K562 (cell line): ENCODE measurements around the gene MKNK2. TPM values are rescaled to one million over a fixed set of nuclear protein-coding genes. Genes with fewer than 3 reads are reported as not detected.

Experiments used
- ARID1B ChIP-seq: fragments of 450-650 bp; IDR thresholded peaks from 2 replicates; pipeline ENCODE4 v1.6.1; 2016; ENCODE audit warnings: antibody characterized with exemption, mild to moderate bottlenecking, inconsistent platforms
- CBX2 ChIP-seq: fragments of 200-600 bp; sonication (generic); IDR thresholded peaks from one replicate; pipeline ENCODE4 v1.6.1; 2012; ENCODE audit warnings: mild to moderate bottlenecking, low read length, inconsistent platforms; ENCODE audit not compliant: insufficient read depth, poor library complexity, severe bottlenecking
- CSDE1 ChIP-seq, 2 experiments: fragments of 450-650 bp; IDR thresholded peaks; 2 replicates each; pipeline ENCODE4 v1.6.1; 2016; ENCODE audit warnings: mild to moderate bottlenecking in 1 of 2
- EWSR1 ChIP-seq: fragments of 450-650 bp; IDR thresholded peaks from 2 replicates; pipeline ENCODE4 v1.6.1; 2018; ENCODE audit warnings: borderline replicate concordance, mild to moderate bottlenecking, low read depth, moderate library complexity; ENCODE audit not compliant: partially characterized antibody
- LARP7 ChIP-seq: fragments of 450-650 bp; IDR thresholded peaks from 2 replicates; pipeline ENCODE4 v1.6.1; 2016
- MTA3 ChIP-seq: fragments of 450-650 bp; formaldehyde crosslinking; IDR thresholded peaks from 2 replicates; pipeline ENCODE4 v1.6.1; 2017; ENCODE audit warnings: mild to moderate bottlenecking, borderline replicate concordance
- PTRF ChIP-seq: fragments of 450-650 bp; IDR thresholded peaks from 2 replicates; pipeline ENCODE4 v1.6.1; 2016; ENCODE audit warnings: mild to moderate bottlenecking, missing genetic modification characterization, missing compliant biosample characterization
- RB1 ChIP-seq: fragments of 450-650 bp; IDR thresholded peaks from 2 replicates; pipeline ENCODE4 v1.6.1; 2017; ENCODE audit warnings: low read depth, mild to moderate bottlenecking
- SAFB2 ChIP-seq: fragments of 200-400 bp; formaldehyde crosslinking; IDR thresholded peaks from 2 replicates; pipeline ENCODE4 v1.6.1; 2018; ENCODE audit warnings: borderline replicate concordance, low read length, low read depth, moderate library complexity; ENCODE audit not compliant: severe bottlenecking
- TBL1XR1 ChIP-seq, 2 experiments: IDR thresholded peaks; 2 replicates each; pipeline ENCODE4 v1.6.1; 2012; ENCODE audit warnings: improper control_type of control experiment in 2 of 2, low read length in 2 of 2, mild to moderate bottlenecking in 1 of 2
- TOE1 ChIP-seq, 2 experiments: fragments of 450-650 bp in 1 of 2; sonication (generic) in 1 of 2; formaldehyde crosslinking in 1 of 2; IDR thresholded peaks; 2 replicates each; pipeline versions ENCODE4 v1.7.1 to v1.8.0; 2016 to 2022; ENCODE audit warnings: borderline replicate concordance in 2 of 2, mild to moderate bottlenecking in 2 of 2, antibody characterized with exemption in 1 of 2, inconsistent platforms in 1 of 2, low read depth in 1 of 2, missing genetic modification reagents in 1 of 2, moderate library complexity in 1 of 2
- YBX1 ChIP-seq: fragments of 450-650 bp; IDR thresholded peaks from 2 replicates; pipeline ENCODE4 v1.7.1; 2016; ENCODE audit warnings: mild to moderate bottlenecking
- ZBED1 ChIP-seq: IDR thresholded peaks from 2 replicates; pipeline ENCODE4 v1.6.1; 2014
- ZBTB7A ChIP-seq: IDR thresholded peaks from 2 replicates; pipeline ENCODE4 v1.6.1; 2011; ENCODE audit warnings: low read depth, mild to moderate bottlenecking, low read length, moderate library complexity, borderline replicate concordance; ENCODE audit not compliant: control insufficient read depth
- ZNF217 ChIP-seq: sonication (generic); formaldehyde crosslinking; IDR thresholded peaks from 2 replicates; pipeline ENCODE4 v1.8.0; 2022; ENCODE audit warnings: mild to moderate bottlenecking, missing genetic modification reagents
- ZNF274 ChIP-seq: IDR thresholded peaks from 2 replicates; pipeline ENCODE4 v1.6.1; 2011; ENCODE audit warnings: low read depth, mild to moderate bottlenecking, low read length, moderate library complexity, borderline replicate concordance
- ZNF785 ChIP-seq: fragments of 250-450 bp; sonication (Bioruptor Pico); IDR thresholded peaks from 2 replicates; pipeline ENCODE4 v1.4.0; 2020; ENCODE audit warnings: mild to moderate bottlenecking
- polyA plus RNA-seq, 8 experiments: library from polyadenylated mRNA; depleted of rRNA in 4 of 8; stranded (reverse) in 5 of 8; unstranded in 3 of 8; fragments of >200 nt; fragmentation: Nextera tagmentation in 2 of 8; fragmentation: Illumina TruSeq in 1 of 8; extraction: Ambion mirVana in 2 of 8; extraction: Trizol in 1 of 8; gene quantifications; 2 replicates each; pipeline versions ENCODE4 v1.2.1 to v1.2.3, GENCODE V29; 2011 to 2014; ENCODE audit warnings: inconsistent platforms in 1 of 8, missing spikeins in 1 of 8
- total RNA-seq, 7 experiments: library from RNA; depleted of rRNA in 6 of 7; stranded (reverse); fragments of >200 nt in 6 of 7; fragmentation: Illumina TruSeq in 2 of 7; extraction: Trizol in 2 of 7; gene quantifications; 2 replicates each; pipeline versions ENCODE4 v1.2.1 to v1.2.3, GENCODE V29; 2011 to 2021; ENCODE audit warnings: low replicate concordance in 1 of 7
- TF ChIP-seq, protein P1 (sequence below): fragments of 450-650 bp; IDR thresholded peaks from 2 replicates; pipeline ENCODE4 v1.6.1; 2016; ENCODE audit warnings: low read depth, mild to moderate bottlenecking, moderate library complexity
- TF ChIP-seq, protein P2 (sequence below): fragments of 250-450 bp; sonication (Bioruptor Pico); IDR thresholded peaks from 2 replicates; pipeline ENCODE4 v1.9.0; 2021; ENCODE audit warnings: mild to moderate bottlenecking
- TF ChIP-seq, protein P3 (sequence below): sonication (generic); formaldehyde crosslinking; IDR thresholded peaks from 2 replicates; pipeline ENCODE4 v1.8.1; 2022; ENCODE audit warnings: missing genetic modification reagents
- TF ChIP-seq, protein P4 (sequence below): sonication (generic); formaldehyde crosslinking; IDR thresholded peaks from 2 replicates; pipeline ENCODE4 v1.8.0; 2022; ENCODE audit warnings: mild to moderate bottlenecking, missing genetic modification reagents
- TF ChIP-seq, protein P5 (sequence below): sonication (generic); formaldehyde crosslinking; IDR thresholded peaks from 2 replicates; pipeline ENCODE4 v1.9.0; 2022; ENCODE audit warnings: mild to moderate bottlenecking, missing genetic modification reagents

The MKNK2 gene
- total and polyA plus RNA-seq, 9 of the 15 experiments (the other 6 are each of a cell fraction or from before 2014, with no cell fraction given) = 5.1 to 191 (median 51.9) TPM

DNA sequence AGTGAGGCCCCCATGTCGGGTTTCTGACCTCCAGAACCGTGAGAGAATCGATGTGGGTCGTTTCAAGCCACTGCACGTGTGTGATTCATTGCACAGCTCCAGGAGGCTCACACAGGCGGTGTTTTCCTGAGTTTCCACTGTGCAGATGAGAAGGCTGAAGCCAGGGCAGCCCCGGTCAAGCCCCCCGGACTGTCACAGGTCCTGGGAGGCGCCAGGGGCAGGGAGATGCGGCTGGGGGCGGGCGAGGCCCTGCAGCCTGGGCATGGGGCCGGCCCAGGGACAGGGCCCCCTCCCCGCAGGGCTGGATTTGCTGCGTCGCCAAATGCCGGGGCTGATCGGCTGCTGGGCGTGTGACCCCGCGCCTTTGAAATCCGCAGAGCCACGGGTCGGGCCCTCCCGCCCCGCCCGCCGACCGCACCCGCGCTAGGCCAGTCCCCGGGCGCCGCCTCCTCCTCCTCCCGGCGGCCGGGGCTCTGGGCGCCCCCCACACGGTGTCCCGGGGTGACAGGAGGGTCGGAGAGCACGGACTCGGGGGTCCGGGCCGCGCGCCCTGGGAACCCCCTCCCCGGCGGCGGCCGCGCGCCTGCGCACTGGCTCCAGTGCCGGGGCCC lies 9.9 kb upstream of the MKNK2 start (continued):
- TF ChIP-seq, protein P1, sequence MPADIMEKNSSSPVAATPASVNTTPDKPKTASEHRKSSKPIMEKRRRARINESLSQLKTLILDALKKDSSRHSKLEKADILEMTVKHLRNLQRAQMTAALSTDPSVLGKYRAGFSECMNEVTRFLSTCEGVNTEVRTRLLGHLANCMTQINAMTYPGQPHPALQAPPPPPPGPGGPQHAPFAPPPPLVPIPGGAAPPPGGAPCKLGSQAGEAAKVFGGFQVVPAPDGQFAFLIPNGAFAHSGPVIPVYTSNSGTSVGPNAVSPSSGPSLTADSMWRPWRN = 0 out of 2 replicates have a peak, but pooled peaks have one; percentile 30
- no peak for TF ChIP-seq CBX2
- TF ChIP-seq, protein P2, sequence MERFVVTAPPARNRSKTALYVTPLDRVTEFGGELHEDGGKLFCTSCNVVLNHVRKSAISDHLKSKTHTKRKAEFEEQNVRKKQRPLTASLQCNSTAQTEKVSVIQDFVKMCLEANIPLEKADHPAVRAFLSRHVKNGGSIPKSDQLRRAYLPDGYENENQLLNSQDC = no peak
- peak; percentile 35; the same call in 1 of the 2 replicates for TF ChIP-seq TOE1 (IDR thresholded peaks at IDR 0.05; ENCODE audit: borderline replicate concordance)
- 0 out of 2 replicates have a peak, but pooled peaks have one; percentile 70 for TF ChIP-seq TOE1 (CRISPR knock-in tag; IDR thresholded peaks at IDR 0.05; ENCODE audit: borderline replicate concordance, low read depth)
- no peak for TF ChIP-seq PTRF (tag)
- TF ChIP-seq ZBTB7A = peak; percentile 92
- no peak for TF ChIP-seq ARID1B
- TF ChIP-seq RB1 = peak; percentile 76; the same call in 1 of the 2 replicates
- peak; percentile 46; the same call in 1 of the 2 replicates for TF ChIP-seq MTA3
- no peak for TF ChIP-seq LARP7
- TF ChIP-seq YBX1 = no peak
- no peak for TF ChIP-seq ZNF274
- TF ChIP-seq, protein P3, sequence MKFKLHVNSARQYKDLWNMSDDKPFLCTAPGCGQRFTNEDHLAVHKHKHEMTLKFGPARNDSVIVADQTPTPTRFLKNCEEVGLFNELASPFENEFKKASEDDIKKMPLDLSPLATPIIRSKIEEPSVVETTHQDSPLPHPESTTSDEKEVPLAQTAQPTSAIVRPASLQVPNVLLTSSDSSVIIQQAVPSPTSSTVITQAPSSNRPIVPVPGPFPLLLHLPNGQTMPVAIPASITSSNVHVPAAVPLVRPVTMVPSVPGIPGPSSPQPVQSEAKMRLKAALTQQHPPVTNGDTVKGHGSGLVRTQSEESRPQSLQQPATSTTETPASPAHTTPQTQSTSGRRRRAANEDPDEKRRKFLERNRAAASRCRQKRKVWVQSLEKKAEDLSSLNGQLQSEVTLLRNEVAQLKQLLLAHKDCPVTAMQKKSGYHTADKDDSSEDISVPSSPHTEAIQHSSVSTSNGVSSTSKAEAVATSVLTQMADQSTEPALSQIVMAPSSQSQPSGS (CRISPR knock-in tag) = no peak
- no peak for TF ChIP-seq ZNF785 (CRISPR knock-in tag)
- TF ChIP-seq, protein P4, sequence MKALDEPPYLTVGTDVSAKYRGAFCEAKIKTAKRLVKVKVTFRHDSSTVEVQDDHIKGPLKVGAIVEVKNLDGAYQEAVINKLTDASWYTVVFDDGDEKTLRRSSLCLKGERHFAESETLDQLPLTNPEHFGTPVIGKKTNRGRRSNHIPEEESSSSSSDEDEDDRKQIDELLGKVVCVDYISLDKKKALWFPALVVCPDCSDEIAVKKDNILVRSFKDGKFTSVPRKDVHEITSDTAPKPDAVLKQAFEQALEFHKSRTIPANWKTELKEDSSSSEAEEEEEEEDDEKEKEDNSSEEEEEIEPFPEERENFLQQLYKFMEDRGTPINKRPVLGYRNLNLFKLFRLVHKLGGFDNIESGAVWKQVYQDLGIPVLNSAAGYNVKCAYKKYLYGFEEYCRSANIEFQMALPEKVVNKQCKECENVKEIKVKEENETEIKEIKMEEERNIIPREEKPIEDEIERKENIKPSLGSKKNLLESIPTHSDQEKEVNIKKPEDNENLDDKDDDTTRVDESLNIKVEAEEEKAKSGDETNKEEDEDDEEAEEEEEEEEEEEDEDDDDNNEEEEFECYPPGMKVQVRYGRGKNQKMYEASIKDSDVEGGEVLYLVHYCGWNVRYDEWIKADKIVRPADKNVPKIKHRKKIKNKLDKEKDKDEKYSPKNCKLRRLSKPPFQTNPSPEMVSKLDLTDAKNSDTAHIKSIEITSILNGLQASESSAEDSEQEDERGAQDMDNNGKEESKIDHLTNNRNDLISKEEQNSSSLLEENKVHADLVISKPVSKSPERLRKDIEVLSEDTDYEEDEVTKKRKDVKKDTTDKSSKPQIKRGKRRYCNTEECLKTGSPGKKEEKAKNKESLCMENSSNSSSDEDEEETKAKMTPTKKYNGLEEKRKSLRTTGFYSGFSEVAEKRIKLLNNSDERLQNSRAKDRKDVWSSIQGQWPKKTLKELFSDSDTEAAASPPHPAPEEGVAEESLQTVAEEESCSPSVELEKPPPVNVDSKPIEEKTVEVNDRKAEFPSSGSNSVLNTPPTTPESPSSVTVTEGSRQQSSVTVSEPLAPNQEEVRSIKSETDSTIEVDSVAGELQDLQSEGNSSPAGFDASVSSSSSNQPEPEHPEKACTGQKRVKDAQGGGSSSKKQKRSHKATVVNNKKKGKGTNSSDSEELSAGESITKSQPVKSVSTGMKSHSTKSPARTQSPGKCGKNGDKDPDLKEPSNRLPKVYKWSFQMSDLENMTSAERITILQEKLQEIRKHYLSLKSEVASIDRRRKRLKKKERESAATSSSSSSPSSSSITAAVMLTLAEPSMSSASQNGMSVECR (CRISPR knock-in tag) = no peak; the same call in 1 of the 2 replicates
- TF ChIP-seq ZNF217 = no peak
- TF ChIP-seq TBL1XR1 (IDR thresholded peaks at IDR 0.05; ENCODE audit: low read length in 2 of 2) = no peak
- TF ChIP-seq, protein P5, sequence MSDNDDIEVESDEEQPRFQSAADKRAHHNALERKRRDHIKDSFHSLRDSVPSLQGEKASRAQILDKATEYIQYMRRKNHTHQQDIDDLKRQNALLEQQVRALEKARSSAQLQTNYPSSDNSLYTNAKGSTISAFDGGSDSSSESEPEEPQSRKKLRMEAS (CRISPR knock-in tag) = no peak; the same call in none of the 2 replicates
- no peak for TF ChIP-seq ZBED1
- TF ChIP-seq EWSR1 = no peak
- TF ChIP-seq SAFB2 = no peak
- TF ChIP-seq CSDE1 (IDR thresholded peaks at IDR 0.05) = no peak
